Measurements from ENCODE around the gene EPHB6.

EPHB6 gene

GRCh38 chr7:142897691-142898090 lies 42.8 kb downstream of the EPHB6 start:
- no peak for DNase-seq

- DNase-seq: no peak
Measured at GRCh38 chr7:142898377-142899170, 43.7 kb downstream of the EPHB6 start.

- no peak for DNase-seq
Measured at GRCh38 chr7:142899661-142900060, 44.8 kb downstream of the EPHB6 start.

- DNase-seq: no peak
Measured at GRCh38 chr7:142901426-142902259, 46.8 kb downstream of the EPHB6 start.

- DNase-seq: no peak
Measured at GRCh38 chr7:142904128-142904527, 49.3 kb downstream of the EPHB6 start.

- DNase-seq: no peak
Measured at GRCh38 chr7:142905759-142906158, 50.9 kb downstream of the EPHB6 start.

- DNase-seq: no peak
Measured at GRCh38 chr7:142906643-142907042, 51.8 kb downstream of the EPHB6 start.

- DNase-seq: no peak
Measured at GRCh38 chr7:142908290-142908689, 53.4 kb downstream of the EPHB6 start.

- no peak for DNase-seq
Measured at GRCh38 chr7:142908921-142909890, 54.3 kb downstream of the EPHB6 start.

- DNase-seq: no peak
Measured at GRCh38 chr7:142910031-142910433, 55.2 kb downstream of the EPHB6 start.

GRCh38 chr7:142910481-142910880 lies 55.6 kb downstream of the EPHB6 start:
- DNase-seq: no peak

- DNase-seq: no peak
Measured at GRCh38 chr7:142913051-142913450, 58.2 kb downstream of the EPHB6 start.

GRCh38 chr7:142913566-142913965 lies 58.7 kb downstream of the EPHB6 start:
- no peak for DNase-seq

GRCh38 chr7:142914121-142914520 lies 59.2 kb downstream of the EPHB6 start:
- DNase-seq: no peak

- DNase-seq: no peak
Measured at GRCh38 chr7:142915315-142915714, 60.4 kb downstream of the EPHB6 start.

GRCh38 chr7:142916508-142916907 lies 61.6 kb downstream of the EPHB6 start:
- DNase-seq: no peak

- no peak for DNase-seq
Measured at GRCh38 chr7:142917447-142917846, 62.6 kb downstream of the EPHB6 start.

GRCh38 chr7:142918901-142919300 lies 64.0 kb downstream of the EPHB6 start:
- no peak for DNase-seq

GRCh38 chr7:142919656-142920055 lies 64.8 kb downstream of the EPHB6 start:
- DNase-seq: no peak

Measured in stimulated activated CD4-positive, alpha-beta T cell treated with anti-CD3 and anti-CD28 coated beads, Interleukin-4, amount 100 ng/mL, for 4 hours (primary cell).